HL-60/S4 treated with phorbol 12-myristate 13-acetate at 8.2 ng/mL for 4 days and 3 days (cell line): ENCODE measurements around the gene C21orf58.

Experiments
- in situ Hi-C: fragments of 300-500 bp; cut with MboI; formaldehyde crosslinking; loops from 2 replicates; pipeline ENCODE4 v1.15.0; 2022; ENCODE audit warnings: low sequenced_read_pairs

C21orf58 gene

DNA sequence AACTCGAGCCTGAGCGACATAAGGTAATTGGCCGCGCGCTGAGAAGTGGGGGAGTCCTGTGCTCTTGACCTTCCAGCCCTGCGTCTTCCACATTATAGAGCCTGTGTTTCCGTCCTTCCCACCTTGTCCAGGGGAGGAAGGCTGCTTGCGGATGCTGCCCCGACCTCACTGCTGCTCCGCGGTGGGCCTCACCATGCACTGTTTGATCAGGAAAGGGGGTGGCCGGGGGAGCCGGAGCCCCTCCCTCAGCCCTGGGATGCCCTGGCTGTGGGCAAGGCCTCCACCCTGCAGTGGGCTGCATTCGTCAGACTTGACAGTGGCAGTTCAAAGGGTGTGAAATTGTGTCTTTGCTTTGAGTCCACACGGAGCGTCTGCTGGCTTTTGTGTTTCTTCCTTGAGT lies 30.4 kb upstream of the C21orf58 start:
- in situ Hi-C loops, result no loop called here

DNA sequence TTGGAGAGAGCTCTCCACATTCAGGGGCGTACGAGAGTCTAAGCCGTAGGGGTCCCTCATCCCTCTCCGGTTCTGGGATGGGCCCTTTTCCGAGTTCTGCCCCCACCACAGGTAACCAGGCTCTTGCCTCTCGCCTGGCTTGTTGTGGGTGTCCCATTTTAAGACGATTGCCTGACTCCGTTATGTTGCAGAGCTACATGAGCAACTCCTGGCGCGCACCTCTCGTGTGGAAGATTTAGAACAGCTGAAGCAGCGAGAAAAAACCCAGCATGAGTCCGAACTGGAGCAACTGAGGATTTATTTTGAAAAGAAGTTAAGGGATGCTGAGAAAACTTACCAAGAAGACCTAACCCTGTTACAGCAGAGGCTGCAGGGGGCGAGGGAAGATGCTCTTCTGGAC lies 29.2 kb upstream of the C21orf58 start:
- in situ Hi-C loops, result no loop called here

DNA sequence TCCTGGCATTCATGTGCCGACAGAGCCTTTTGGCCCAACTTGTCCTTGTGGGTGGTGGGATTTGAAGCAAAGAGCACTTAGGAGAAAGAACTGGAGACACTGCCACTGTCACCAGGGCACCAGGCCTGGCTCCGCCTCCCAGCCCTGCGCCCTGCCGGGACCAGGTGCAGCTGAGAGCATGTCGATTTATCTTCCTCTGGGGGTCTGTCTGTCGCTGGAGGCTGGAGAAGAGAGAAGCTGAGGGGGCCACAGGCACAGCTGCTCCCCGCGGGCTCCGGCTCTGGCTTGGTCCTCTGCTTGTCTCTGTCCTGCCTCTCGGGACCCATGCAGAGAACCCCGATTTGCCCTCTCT lies 28.5 kb upstream of the C21orf58 start:
- in situ Hi-C loops, result no loop called here

DNA sequence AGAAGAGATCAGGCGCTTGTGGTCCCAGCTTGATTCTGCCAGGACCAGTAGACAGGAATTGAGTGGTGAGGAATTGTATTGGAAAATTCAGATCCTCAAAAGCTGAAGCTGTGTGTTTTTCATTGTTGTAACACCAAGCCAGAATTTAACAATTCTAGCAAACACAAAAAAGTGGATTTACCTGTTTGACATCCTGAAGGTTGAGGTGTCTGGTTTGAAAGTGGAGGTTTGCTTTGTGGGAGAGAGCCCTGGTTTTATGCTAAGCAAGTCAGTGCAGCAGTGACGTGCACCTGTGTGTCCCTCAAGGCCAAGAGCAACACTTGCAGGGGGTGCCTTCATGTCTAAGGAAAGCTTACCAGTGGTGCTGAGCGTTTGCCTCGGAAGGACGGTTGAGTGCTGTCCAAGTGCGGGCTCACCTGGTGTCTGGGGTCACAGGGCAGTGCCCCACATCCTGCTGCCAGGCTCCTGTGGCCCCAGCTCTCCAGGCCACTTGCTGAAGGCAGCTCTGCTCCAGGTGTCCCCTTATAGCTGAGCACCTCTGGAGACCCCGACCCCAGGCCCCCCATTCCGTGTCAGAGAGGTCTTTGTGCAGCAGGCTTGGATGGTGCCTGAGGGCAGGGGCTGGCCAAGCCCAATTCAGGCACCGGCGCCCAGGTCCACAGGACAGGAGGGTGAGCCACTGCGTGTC lies 27.9 kb upstream of the C21orf58 start:
- in situ Hi-C loops, result no loop called here

DNA sequence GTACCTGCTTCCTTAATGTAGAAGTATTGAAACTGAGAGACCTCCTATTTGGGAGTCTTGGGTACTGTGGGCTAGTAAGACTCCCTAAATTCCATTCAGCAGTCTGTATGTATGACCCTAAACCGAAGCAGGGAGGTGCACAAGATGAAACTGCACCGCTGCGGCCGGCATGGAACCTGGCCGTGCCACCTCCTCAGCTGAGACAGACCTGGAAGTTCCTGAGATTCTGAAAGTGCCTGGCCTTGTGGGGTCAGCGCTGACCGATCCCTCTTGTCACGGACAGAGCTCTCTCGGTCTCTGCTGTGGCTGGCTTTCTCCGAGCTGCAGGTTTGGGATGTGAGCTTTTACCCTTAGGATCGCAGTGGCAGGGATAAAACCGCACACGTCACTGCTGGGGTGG lies 27.3 kb upstream of the C21orf58 start:
- in situ Hi-C loops, result no loop called here

DNA sequence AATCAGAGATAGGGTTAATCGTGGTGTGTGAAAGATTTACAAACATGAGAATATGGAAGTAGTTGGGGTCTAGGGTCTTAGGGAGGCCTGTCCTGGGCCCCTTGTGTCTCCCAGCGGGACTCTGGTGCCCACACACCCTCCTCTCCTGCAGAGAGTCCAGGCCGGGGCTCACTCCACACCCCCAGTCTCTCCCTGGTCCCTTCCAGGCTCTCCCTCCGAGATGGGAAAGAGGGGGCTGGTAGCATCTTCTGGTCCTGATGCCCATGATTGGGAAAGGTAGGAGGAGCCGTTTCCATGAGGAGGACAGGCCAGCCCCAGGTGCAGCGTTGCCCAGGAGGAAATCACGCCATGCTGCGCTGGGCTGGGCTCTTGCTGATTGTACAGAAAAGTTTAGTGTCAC lies 26.9 kb upstream of the C21orf58 start:
- in situ Hi-C loops, result no loop called here

DNA sequence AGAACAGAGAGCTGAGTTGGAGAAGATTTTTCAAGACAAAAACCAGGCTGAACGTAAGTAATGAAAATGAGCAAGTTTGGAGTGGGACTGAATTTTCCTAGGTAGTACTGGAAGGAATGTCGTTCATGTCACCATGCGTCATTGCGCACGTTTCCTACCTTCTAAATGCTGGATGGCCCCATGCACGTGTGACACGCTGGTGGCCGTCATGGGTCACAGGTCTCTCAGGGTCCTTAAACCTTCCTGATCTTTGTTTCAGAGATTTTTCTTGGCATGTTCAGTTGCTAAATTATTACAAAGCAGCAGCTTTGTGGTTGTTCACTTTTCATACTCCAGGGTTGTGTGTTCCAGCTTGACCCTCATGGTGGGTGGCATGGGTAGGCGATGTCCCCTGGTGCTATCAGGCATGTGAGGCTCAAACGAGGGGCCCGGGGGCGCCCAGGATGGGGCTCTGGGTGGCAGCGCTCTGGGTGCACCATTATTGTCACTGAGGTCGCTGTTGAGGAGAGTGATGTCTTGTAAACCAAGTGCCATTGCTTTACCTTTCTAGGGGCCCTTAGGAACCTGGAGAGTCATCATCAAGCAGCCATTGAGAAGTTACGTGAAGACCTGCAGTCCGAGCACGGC lies 25.6 kb upstream of the C21orf58 start:
- in situ Hi-C loops, result no loop called here

DNA sequence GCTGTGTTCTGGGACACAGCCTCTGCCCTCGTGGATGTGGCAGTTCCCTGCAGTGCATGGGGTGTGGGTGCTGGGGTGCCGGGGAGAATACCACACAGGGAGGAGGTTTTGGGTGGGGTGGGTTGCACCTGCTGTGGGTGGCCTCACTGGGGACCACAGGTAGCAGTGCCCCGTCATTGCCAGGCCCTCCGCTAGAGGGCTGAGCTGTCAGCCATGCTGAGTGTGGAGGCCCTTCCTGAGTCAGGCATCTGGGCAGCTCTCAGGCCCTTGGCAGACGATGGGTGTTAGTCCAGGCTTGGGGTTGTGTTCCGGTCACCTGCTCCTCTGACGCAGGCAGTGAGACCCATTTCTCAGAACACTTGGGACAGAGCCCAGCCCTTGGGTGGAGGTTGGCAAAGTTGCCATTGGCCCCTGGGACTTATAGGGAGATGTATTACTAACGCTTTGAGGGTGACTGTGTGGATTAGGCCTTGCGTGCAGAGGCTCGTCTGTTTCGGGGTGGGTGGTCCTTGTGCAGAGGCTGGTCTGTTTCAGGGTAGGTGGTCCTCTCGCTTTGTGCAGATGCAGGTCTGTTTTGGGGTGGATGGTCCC lies 24.2 kb upstream of the C21orf58 start:
- in situ Hi-C loops, result no loop called here

DNA sequence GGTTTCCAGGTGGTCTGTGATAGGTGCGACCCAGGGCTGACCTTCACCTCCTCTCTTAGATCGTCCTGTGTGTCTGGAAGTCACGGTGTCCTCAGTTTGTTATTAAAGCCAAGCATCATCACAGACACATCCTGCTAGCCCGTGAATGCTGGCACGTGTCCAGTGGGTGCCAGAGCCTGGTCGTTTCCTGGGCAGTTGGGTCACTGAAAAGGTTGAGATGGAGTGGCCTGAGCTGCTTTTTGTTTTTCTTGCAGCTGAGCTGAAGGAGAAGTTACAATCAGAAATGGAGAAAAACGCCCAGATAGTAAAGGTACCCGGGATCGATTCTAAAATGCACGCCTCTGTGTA lies 23.5 kb upstream of the C21orf58 start:
- in situ Hi-C loops, result no loop called here

DNA sequence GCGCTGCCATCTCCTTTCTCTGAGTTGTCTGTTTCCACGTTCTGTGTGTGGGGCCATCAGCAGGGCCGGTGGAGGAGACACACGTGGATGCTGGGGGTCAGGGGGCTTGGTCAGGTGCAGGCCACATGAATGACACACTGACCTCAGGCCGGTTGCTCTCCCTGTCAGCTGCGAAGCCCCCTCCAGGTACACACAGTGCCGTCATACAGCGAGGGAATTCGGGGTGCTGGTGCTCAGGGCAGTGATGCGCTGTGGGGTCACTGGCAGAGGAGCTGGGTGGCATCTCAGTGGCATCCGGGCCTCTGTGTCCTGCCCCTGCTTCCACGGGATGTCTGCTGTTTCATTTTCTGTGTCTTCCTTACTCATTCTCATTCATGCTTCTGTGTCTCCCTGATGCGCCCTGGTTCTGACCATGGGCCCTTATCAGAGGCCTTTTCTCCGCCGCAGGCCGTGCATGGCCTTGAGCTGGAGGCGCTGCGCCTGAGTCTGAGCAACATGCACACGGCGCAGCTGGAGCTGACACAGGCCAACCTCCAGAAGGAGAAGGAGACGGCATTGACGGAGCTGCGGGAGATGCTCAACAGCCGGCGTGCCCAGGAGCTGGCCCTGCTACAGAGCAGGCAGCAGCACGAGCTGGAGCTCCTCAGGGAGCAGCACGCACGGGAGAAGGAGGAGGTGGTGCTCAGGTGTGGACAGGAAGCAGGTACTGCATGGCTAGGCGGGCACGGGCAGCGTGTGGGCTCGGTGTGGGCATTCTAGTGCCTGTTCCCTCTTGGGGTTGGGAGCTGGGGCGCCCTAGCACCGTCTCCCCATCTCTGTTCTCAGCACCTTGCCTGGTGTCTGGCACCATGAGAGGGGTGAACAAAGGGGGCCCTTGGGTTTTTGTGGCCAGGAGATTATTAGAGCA lies 22.9 kb upstream of the C21orf58 start:
- in situ Hi-C loops, result no loop called here

DNA sequence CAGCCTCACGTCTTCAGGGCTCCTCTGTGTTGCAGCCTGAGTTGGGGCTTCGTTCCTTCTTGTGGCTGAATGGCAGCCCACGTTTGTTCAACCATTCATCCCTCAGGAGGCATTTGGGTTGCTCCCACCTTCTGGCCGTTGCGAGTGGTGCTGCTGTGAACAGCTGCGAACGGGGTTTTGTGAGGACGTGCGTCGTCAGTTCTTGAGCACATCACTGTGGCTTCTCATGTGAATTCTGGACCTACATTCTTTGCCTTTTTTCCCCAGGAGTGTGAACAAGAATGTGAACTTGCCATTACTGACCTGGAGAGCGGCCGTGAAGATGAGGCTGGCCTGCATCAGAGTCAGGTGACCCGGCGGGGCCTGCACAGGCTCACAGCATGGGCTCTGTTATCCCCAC lies 22.2 kb upstream of the C21orf58 start:
- in situ Hi-C loops, result no loop called here

DNA sequence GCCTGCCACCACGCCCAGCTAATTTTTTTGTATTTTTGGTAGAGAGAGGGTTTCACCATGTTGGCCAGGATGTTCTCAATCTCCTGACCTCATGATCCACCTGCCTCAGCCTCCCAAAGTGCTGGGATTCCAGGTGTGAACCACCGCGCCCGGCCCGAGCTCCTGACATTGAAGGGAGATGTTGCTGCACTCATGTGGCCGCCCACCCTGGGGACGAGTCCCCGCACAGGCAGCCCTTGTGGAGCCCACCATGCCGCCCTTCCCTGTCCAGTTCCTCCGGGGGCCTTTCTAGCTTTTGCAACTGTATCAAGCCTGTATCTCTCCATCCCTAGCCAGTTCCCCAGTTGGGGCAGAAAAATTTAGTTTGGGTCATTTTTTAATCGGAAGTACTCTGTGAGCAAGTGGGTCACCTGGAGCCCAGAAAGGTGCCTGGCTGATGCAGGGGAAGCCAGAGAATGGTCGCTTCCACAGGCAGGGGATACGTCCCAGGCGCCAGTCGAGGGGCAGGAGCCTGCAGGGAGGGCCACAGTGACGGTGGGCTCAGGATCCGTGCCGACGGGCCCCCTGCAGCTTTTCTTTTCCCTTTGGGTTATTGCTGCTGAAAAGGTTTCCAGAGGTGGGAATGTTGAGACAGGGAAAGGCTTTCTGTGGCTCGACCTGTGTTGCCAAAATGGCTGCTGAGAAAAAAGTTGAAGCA lies 20.7 kb upstream of the C21orf58 start:
- in situ Hi-C loops, result no loop called here

DNA sequence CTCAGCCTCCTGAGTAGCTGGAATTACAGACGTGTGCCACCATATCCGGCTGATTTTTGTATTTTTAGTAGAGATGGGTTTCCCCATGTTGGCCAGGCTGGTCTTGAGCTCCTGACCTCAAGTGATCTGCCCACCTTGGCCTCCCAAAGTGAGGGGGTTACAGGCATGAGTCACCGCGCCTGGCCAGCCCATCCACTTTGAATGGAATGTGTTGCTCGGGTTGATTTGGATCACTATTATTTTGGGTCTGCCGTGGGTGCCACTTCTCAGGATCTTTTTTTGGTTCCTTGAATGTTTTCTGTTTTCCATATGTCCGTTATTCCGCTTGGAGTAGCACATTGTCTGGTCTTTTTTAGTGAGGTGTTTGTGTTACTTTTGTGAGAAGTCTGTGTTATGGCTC lies 17.3 kb upstream of the C21orf58 start:
- in situ Hi-C loops, result no loop called here

DNA sequence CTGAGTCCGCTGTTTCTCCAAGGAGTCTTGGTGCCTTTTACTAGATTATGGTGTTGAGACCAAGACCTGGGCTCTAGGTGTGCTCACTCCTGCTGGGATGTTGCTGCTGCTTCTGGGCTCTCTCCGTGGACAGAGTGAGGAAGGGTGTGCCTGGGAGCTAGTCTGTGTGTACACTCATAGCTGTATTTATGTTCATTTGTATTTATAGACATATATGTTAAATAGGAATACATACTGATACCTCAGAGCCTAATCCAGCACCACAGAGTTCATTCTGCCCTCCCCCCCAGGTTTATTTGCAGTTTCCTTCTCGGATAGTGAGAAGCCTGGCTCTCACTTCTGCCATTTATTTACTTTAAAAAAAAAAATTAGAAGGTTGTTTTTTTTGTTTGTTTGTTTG lies 12.9 kb upstream of the C21orf58 start:
- in situ Hi-C loops, result no loop called here

DNA sequence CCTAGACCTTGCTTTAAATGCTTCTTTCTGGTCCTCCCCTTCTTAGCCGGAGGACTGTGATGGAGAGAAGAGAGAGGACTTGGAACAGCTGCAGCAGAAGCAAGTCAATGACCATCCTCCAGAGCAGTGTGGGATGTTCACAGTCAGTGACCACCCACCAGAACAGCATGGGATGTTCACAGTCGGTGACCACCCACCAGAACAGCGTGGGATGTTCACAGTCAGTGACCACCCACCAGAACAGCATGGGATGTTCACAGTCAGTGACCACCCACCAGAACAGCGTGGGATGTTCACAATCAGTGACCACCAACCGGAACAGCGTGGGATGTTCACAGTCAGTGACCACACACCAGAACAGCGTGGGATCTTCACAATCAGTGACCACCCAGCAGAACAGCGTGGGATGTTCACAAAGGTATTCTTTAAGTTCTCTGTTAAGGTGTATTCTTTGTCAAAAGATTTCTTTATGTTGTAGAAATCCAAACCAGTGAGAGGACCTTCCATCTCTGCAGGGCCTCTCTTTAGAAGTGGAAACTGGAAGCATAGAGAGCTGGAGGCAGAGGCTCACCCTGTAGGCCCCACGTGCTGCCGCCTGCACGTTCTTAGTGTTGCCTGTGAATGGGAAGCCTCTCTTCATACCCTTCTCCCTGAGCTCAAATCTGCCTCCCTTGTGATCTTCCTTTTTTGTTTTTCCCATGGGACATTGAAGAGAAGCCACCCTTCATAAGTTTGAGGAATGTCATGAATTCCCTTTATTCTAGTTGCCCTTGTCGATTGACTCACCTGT lies 10.9 kb upstream of the C21orf58 start:
- in situ Hi-C loops, result no loop called here

DNA sequence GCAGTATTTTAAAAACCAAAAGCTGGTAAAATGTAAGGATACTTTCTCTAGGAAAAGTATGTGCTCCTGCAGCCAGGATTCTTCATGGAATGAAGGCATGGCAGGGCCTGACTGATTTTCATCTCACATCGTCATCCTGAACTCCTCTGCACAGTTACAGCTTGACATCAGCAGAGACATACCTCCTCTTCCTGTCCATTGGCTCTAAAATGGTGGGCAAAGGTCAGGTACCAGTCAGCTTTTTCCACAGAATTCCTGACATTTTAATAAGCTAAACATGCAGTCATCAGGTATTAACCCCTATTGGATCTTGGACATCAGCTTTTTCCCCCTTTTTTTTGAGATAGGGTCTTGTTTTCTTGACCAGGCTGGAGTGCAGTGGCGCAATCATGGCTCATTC lies 6.1 kb upstream of the C21orf58 start:
- in situ Hi-C loops, result no loop called here

DNA sequence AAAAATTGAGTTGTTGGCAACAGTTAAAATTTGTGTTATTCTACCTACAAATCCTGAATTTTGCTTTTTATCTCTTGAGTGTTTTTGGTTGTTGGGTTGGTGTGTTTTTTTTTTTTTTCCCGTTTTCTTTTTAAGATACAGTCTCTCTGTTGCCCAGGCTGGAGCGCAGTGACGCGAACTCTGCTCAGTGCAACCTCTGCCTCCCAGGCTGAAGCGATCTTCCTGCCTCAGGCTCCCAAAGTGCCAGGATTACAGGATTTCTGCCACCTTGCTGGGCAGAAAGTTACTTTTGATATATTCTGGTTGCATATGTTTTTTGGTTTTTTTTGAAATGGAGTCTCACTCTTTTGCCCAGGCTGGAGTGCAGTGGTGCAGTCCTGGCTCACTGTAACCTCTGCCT lies 4.5 kb upstream of the C21orf58 start:
- in situ Hi-C loops, result no loop called here

DNA sequence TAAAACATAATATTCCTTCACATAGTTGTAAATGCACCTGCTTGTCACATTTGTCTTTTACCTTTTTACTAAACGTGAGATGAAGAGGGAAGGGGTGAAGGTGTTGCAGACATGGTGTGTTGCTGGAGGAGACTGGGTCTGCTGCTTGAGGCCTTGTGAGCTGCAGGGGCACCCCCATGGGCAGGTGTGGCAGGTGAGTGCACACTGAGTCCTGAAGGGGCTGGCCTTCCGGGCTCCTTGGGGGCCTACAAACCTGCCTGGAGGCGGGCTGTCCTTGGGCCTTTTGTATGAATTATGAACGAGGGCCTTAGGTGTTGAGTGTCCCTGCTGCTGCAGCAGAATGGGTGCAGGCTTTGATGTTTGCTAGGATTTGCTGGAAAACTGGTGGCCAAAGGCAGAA lies 4.0 kb upstream of the C21orf58 start:
- in situ Hi-C loops, result no loop called here

DNA sequence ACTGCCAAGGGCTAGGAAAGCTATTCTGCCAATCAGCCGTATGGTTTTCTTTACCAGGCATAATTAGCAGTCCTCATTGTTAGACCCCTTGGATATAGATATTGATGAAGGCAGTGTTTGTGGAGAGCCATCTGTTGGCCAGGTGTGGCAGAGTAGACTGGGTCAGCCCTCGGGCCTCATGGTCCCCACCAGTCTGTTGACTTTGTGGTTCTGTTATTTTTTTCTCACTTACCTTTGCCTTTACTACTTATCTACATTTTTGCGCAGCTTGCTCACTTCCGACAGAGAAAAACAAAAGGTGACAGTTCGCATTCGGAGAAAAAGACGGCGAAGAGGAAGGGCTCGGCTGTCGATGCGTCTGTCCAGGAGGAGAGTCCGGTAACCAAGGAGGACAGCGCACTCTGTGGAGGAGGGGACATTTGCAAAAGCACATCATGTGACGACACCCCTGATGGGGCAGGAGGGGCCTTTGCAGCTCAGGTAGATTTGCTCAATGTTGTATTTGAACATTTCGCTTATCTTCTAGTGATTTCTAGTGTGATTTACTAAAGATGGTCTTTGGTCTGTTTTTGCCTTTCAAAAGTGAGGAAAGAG lies 2.5 kb upstream of the C21orf58 start:
- in situ Hi-C loops, result no loop called here
